HuH-7 (cell line): ENCODE measurements around the gene ITGAL.
"Not testable (repeated sequence)": the region's sequence is repeated elsewhere in the genome, so short reads cannot be mapped to it uniquely, and the experiment has no call there.

Experiments used
- DNase-seq: peaks from one replicate; pipeline ENCODE4 v3.0.0; 2011; ENCODE audit warnings: low spot score

Gene ITGAL

DNA sequence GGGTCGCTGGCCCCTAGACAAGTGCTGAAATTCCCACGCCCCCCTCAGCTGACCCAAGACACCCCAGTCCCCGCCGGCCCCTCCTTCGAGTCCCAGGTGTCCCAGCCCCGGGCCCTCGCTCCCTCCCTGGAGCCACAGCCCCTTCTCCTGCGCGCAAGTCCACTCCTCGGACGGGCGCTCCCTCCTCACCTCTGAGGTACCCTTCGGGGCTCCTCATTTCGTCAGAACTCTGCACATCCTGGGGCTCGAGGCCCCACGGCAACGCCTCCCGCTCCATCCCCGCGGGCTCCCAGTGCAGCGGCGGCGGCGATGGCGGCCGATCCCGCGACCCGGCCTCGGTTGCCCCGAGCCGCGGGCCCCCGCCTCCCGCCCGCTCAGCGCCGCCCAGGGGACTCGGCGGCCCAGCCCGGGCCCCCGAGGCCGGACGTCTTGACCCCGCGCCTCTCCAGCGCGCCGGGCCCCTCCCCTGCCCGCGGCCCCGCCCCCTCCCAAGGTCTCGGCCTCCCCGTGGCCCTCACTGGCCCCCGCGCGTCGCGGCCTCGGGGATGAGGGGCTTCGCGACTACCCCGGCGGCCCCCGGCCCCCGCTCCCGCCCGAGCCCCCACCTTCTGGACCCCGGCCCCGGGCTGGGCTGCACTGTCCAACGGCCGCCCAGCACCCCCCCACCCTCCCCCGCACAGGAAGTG, 53.7 kb downstream of the ITGAL start, which contains the start of gene ZNF768:
Gene ZNF768, minus strand, starts transcription at position 430 of the 686 bp plus-strand sequence. Its CDS starts 153 bp downstream, at position 277.
- peak; percentile 56 for DNase-seq

DNA sequence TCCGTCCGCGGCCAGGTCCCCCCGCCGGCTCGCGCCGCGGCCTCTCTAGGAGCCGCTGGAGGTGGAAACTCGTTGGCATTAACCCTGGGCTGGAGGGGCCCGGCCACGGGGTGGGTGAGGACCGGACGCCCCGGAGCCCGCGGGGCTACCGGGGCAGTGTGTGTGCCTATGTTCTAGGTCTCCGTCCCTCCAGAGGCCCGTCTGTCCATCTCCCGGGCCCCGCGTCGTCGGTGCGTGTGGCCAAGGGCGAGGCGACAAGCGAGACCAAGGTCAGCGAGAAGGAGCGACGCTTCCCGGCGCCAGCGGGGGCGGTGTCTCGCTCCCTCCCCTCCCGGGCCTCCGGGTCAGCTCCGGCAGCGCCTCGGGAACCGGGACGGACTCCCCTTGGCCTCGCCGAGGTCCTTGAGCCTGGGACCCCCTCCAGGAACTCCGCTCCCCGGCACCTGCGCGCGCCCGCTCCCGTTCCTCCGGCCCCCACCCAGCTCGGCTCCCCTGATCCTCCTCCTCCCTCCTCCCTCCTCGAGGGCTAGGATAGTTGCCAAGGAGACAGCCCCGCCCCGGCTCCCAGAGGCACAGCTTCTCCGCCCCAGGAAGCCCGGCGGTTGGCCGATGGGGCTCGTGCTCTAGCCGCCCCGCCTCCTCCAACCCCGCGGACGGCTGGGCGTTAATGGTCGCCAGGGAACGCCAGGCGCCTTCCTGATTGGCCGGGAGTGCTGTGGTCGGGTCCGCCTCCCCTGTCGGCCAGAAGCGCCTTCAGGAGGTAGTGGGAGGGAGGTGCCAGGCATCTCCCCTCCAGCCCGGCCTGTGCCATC, 54.5 kb downstream of the ITGAL start:
- peak; percentile 95 for DNase-seq

DNA sequence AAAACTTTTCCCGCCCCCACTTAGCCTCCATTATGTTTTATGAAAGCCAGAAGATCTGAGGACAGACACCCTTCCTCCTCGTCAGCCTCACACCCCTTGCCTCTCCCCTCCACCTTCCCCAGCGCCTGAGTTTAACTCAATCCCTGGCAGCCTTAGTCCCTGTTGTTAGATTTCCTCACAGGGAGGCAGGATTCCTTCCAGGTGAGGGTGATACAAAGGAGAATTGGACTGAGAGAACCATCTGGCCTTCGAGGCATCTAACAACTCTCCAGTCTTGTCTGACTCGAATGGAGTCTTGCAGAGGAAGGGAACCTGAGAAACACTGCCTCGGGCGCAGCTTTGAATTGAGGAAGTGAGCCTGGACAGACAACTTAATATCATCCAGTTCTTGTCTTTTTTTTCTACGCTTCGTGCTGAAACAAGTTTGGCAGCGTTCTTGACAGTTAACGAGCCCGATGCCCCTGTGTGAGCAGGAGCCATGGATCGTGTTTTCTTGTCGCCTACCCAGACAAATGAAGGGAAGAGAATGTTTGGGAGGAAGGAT, 55.2 kb downstream of the ITGAL start:
- DNase-seq: no peak

DNA sequence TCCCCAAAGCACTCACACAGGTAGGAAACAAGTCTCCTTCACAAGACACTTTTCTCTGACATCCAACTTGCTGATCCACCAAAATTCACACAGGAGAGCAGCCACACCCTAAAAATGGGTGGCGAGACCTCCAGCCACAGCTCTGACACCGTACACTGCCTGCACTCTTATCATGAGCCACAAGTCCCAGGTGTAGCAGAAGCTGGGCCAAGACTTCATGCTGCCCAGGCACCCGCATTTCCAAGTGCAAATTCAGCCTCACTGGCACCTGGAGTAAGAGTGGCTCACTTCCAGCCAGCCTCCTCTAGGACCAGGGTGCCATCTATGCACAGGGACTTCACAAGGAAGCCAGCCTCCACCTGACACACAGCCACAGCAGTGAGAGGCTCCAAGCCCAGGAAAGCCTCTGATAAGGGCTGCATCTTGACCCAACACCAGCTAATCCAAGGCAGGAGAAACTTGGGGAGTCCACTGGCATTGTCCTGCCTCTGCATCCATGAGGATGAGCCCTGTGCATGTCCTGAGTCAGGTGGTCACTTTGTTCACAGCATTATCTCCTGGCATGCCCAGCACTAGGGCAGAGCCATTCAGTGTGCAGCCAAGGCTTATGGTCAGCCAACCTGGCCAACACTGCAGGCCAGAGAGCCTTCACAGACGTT, 56.4 kb downstream of the ITGAL start:
- DNase-seq: no peak

DNA sequence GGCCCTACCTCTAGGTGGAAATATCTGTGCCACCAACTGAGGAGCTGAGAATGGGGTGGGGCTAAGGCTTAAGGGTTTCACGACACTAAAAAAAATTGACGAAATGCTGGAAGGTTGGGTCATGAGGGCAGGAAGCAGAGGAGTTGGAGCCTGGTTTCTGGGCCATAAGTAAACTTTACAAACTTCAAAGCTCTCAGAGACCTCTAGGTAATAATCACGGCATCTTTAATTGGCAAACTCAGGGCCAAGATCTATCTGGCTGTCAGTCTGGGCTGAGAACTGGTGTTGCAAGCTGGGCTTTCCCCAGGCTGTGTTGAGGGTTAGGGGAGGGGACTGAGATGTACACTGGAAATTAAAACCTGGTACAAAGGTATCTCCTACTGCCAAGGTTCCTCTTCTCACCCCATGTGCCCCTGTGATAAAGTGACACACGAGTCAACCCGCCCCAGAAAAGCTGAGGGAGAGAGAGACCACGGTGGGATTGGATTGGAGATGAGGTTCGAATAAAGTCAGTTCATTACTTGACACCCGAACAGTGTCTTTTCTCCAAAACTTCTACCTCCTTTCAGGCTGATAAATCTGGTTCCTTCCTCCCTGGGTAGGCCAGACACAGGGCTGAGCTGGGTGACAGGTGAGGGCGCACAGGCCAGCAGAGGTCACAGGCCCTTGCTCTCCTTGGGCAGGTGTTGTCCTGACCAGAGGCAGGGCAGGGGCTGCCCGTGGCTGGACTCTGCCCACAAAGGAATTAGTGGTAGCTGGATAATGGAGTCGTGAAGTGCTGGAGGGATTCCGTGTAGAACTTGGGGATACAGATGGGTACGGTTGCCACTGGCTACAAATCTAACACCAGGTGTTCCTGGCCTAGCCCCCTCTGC, 57.9 kb downstream of the ITGAL start:
- DNase-seq: no peak

DNA sequence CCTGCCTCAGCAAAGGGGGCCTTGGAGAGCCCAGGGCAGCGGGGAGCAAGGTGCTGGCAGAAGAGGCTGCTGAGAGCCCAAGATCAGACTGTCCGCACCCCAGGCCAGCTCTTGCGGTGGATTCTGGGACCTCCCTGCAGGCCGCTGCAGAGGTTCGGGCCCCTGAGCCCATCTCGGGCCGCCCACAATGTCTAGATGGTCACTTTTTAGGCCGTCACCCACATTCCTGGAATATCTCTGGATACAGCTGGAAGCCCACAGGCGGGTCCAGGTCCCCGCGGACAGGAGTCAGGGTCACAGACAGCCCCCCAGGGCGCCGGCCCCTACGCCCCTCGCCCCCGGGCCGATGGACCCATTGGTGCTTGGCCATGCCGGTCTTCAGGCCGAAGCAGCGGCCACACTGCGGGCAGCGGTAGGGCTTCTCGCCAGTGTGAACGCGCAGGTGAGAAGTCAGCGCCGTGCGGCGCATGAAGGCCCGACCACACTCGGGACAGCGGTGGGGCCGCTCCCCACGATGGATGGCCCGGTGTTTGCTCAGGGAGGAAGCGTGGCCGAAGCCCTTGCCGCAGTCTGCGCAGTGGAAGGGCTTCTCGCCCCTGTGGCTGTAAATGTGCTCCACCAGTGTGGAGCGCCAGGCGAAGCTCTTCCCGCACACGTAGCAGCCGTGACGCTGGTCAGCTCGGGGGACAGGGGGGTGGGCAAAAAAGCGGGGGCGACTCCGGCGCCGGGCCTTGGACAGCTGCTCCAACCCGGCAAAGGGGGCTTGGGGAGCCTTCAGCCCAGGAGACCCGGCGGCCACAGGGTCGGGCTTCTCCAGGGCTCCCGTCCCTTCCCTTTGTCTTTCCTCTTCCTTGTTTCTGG, 60.0 kb downstream of the ITGAL start:
- DNase-seq: no peak

DNA sequence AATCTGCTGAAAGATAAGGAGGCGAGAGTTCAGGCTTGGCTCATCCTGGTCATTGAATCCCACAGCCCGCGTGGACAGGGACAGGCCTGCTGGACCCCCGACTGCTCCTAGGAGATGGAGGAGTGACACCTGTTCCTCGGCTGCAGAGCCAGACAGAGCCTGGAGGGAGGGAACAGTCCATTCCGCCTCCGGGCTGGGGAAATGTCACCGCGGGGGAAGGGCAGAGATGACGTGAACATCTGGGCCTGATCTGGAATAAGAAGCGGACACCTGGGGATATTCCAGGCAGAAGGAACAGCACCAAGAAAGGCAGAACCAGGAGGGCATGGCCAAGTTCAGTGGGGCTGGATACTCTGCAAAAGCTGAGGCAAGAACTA, 60.6 kb downstream of the ITGAL start:
- DNase-seq: no peak

DNA sequence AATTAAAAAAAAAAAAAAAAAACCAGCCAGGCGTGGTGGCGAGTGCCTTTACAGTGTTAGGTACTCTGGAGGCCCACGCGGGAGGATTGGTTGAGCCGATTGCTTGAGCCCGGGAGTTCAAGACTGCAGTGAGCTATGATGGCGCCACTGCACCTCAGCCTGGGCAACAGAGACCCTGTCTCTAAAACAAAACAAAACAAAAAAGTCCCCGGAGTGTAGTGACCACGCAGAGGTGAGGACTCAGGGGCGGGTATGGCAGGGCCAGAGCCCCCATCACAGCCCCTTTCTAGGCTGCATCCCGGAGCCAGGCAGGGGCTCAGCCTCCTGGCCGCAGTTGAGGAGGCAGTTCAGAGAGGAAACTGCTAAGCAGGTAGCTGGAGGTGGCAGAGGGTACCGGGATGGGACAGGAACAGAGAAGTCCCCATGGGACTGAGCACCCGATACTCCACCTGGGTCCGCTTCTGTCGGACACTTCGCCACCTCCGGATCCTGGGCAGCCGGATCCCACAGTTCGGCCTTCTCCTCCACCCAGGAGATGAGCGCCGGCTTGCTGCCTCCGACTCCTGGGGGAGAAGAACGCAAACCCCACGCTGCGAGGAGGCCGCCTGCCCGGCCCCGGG, 61.3 kb downstream of the ITGAL start:
- no peak for DNase-seq

DNA sequence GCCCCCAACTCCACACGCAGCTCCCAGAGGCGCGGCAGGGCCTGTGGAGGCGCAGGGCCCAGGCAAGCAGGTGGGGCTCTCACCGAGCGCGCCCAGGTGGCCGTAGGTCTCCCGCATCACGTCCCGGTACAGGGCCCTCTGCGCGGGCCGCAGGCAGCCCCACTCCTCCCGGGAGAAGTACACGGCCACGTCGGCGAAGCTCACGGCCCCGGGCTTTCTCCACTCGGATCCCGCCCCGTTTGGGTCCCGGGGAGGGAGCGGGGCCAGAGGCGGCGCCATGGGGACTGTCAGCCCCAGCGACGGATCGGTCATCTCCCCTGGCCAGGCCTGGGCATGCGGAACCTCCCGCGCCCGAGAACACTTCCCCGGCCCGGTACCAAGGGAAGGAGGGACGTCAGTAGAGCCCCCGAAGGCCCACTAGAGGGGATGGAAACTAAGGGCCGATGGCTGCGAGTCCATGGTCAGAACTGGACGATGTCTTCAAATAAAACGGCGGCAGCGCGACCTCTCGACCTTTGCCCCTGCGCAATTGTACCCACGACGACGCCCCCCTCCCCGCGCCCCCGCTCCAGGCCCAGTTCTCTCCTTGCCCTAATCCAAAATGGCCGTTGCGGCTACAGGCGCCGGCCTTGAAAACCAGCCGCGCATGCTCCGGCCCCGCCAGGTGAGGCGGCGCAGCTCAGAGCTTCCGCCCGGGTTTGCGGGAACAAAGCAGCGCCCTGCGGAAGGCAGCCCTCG, 62.0 kb downstream of the ITGAL start, which contains the start of gene ZNF747:
Gene ZNF747, minus strand, starts transcription at position 491 of the 738 bp plus-strand sequence. Its CDS starts 179 bp downstream, at position 312.
- peak; percentile 88 for DNase-seq

DNA sequence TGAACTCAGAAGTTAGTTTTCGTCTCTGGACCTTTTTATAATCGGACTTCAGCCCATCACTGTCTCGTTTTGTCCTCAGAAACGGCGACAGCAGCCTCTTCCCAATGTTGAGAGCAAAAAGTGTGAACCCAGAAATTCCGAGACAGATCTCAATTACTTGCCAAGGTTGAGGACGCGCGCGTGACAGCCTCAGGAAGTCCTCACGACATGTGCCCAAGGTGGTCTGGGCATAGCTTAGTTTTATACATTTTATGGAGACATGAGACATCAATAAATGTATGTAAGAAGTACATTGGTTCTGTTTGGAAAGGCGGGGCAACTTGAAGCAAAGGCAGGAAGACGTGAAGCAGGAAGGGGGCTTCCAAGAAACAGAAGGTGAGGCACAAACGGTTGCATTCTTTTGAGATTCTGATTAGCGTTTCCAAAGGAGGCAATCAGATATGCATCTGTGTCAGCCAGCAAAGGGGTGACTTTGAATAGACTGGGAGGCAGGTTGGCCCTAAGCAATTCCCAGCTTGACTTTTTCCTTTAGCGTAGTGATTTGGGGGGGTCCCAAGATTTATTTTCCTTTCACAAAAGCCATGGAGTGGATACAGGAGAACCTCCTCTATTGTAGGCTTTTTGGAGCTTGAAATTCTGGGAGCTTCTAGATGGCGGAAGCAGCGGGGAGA, 62.7 kb downstream of the ITGAL start:
- DNase-seq: no peak

DNA sequence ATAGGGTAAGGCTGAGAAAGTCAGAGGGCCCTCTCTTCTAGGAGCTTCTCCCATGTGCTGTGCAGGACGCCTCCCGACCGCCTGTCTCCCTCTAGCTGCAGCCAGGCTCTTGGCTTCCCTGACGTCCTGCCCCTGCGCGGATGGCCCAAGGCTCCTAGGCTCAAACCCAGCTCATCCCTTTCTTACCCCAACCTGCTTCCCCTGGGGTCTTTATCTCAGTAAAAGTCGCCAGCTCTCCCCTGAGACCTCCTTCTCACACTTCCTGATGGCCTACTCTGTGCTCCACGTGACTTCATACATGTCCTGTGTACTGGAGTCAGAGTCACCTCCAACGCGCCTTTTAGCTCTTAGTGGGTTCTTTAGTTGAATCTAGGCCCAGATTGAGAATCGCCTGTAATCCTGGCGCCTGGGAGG, 63.2 kb downstream of the ITGAL start:
- peak; percentile 64 for DNase-seq

DNA sequence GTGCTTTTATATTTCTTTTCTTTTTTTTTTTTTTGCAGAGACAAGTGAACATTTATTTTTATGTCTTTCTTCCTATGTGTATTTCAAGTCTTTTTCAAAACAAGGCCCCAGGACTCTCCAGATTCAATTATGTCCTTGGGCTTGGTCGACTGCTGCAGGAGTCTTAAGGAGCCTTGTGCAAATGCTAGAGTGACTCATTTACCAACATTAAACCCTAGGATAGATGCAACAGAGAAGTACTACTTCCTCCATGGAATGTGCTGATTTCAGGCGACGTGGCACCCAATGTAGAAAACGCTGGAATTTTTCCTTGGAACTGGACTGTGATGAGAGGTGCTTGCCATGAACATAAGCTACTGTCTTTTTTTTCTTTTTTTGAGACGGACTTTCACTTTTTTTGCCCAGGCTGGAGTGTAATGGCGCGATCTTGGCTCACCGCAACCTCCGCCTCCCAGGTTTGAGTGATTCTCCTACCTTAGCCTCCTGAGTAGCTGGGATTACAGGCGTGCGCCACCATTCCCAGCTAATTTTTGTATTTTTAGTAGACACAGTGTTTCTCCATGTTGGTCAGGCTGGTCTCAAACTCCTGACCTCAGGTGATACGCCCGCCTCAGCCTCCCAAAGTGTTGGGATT, 64.0 kb downstream of the ITGAL start:
- not testable (repeated sequence) for DNase-seq

DNA sequence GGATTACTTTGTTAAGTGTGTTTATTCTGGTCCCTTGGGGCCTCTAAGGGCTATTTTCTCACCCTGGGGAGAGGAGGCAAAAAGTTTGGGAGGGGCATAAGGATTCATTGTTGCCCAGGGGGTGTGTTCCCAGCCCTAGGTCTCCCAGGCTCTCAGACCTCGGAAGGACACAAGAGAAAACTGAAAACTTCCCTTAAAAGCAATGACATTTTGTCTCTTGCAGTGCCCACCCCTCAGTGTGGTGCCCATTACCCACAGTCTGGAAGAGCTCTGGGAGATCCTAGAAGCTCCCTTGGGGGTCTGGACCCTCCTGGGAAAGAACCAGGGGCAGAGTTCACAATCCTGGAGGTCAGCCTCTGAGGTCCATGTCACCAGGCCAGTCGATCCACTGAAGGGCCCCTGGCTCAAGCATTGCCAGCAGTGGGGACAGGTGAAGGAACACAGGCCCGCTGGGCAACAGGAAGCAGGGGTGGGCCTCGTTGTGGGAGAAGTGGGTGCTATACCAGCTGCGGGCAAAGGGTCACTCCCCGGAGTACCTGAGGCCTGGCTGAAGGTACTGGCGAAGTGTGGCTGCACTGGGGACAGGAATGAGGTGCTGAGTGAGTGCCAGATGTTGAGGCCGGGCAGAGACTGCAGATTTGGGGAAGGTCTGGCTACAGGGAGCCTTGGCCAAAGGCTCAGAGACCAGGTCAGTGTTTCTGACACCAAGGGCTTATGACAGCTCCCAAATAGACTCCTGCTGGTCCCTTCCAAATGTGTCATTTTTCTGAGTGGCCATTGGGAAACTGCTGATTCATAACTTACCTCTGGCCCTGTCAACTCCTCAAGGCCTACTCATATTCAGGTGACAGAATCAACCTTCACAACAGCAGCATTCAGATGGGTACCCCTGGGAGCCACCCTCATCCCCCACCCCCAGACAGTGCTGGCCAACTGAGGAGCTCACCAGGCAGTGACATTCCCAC, 66.7 kb downstream of the ITGAL start:
- DNase-seq: no peak

DNA sequence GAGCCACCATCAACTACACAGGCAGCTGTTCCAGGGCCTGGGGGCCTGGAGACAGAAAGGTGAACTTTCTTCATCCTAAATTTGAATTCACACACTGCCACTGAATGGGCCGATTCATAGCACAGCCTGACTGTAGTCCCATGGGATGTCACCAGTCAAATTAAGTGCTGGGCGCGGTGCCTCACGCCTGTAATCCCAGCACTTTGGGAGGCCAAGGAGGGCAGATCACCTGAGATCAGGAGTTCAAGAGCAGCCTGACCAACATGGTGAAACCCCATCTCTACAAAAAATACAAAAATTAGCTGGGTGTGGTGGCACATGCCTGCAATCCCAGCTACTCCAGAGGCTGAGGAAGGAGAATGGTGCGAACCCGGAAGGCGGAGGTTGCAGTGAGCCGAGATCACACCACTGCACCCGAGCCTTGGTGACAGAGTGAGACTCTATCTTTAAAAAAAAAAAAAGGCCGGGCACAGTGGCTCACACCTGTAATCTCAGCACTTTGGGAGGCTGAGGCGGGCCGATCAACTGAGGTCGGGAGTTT, 67.5 kb downstream of the ITGAL start:
- DNase-seq: not testable (repeated sequence)

DNA sequence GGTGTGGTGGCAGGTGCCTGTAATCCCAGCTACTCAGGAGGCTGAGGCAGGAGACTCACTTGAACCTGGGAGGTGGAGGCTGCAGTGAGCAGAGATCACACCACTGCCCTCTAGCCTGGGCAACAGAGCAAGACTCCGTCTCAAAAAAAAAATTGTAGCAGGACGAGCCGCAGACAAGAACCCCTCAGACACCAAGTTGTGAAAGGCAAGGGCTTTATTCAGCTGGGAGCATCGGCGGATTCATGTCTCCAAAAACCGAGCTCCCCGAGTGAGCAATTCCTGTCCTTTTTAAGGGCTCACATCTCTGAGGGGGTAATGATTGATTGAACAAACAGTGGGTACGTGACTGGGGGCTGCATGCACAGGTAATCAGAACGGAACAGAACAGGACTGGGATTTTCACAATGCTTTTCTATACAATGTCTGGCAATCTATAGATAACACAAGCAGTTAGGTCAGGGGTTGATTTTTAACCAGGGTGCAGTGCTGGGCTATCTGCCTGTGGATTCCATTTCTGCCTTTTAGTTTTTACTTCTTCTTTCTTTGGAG, 68.4 kb downstream of the ITGAL start:
- DNase-seq: not testable (repeated sequence)
